GM19372 (cell line): ENCODE data around the gene MIER2.
"Not testable (repeated sequence)": the region's sequence is repeated elsewhere in the genome, so short reads cannot be mapped to it uniquely, and the experiment has no call there.

Source experiments
- ATAC-seq: cut with Tn5 transposase; IDR thresholded peaks from one replicate; pipeline ENCODE4 v1.9.1; 2021; ENCODE audit warnings: mild to moderate bottlenecking, low read depth, moderate library complexity; ENCODE audit not compliant: unreplicated experiment

The MIER2 gene

GRCh38 chr19:256804-257203 lies 87.8 kb downstream of the MIER2 start:
- ATAC-seq, result not testable (repeated sequence)
